ENCODE results near the gene NUDT3. TPM values are rescaled to one million over a fixed set of nuclear protein-coding genes. Genes with fewer than 3 reads are reported as not detected.

The NUDT3 gene
- polyA plus RNA-seq, 3 donors, result 9.3 to 33.3 (median 10.9) TPM

DNA sequence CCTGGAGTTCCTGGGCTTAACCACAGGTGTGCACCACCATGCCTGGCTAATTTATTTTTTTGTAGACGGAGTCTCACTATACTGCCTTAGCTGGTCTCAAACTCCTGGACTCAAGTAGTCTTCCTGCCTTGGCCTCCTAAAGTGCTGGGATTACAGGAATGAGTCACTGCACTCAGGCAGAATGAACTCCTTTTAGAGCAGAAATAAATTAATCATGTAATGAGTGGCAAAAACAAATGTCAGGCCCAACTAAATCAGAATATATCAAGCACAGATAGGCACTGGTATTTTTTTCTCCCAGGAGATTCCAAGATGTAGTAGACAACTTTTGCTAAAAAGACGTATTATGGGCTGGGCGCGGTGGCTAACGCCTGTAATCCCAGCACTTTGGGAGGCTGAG lies 30.8 kb upstream of the NUDT3 start:
- peaks cover 50% of the 10 kb centered on the region for H4K20me1 ChIP-seq (ENCODE audit: insufficient read depth, low read length)
- H3K4me2 ChIP-seq (replicated peaks; ENCODE audit: extremely low read depth, low read length, poor library complexity, severe bottlenecking), result no peak overlapping the region
- H3K4me1 ChIP-seq (ENCODE audit: control insufficient read depth in 1 of 2, insufficient read depth in 2 of 2, low read length in 2 of 2), result peaks cover 12% of the 10 kb centered on the region in 2 donors
- H3K9me3 Mint-ChIP-seq, result peaks cover 0 to 2% (median 0%) of the 10 kb centered on the region in 7 donors
- no peak overlapping the region for H3K27ac ChIP-seq (ENCODE audit: low read depth in 1 of 2, low read length in 2 of 2)
- peaks cover 15% of the 10 kb centered on the region for H3K4me1 Mint-ChIP-seq
- no peak for DNase-seq
- intact Hi-C loops (cut with micrococcal nuclease), result no loop called here
- H3K9me3 ChIP-seq (replicated peaks in 1 of 2; ENCODE audit: control insufficient read depth in 1 of 2, insufficient read depth in 1 of 2, low read length in 2 of 2), result no peaks in the 10 kb centered on the region
- no peaks in the 10 kb centered on the region for H3K27me3 ChIP-seq (ENCODE audit: control insufficient read depth in 2 of 2, insufficient read depth in 2 of 2, low read length in 2 of 2)
- peaks cover 46% of the 10 kb centered on the region for H3K79me2 ChIP-seq (ENCODE audit: insufficient read depth, low read length)
- H3K27ac Mint-ChIP-seq, result peak overlapping the region in 4 of 7 donors; percentile 1 to 42 (median 16)
- WGBS (ENCODE audit: insufficient coverage), result 92% methylated on average over 1 of the region's 5 CpGs
- peaks cover 60 to 67% of the 10 kb centered on the region in 2 donors for H3K36me3 Mint-ChIP-seq
- TF ChIP-seq, protein P1, sequence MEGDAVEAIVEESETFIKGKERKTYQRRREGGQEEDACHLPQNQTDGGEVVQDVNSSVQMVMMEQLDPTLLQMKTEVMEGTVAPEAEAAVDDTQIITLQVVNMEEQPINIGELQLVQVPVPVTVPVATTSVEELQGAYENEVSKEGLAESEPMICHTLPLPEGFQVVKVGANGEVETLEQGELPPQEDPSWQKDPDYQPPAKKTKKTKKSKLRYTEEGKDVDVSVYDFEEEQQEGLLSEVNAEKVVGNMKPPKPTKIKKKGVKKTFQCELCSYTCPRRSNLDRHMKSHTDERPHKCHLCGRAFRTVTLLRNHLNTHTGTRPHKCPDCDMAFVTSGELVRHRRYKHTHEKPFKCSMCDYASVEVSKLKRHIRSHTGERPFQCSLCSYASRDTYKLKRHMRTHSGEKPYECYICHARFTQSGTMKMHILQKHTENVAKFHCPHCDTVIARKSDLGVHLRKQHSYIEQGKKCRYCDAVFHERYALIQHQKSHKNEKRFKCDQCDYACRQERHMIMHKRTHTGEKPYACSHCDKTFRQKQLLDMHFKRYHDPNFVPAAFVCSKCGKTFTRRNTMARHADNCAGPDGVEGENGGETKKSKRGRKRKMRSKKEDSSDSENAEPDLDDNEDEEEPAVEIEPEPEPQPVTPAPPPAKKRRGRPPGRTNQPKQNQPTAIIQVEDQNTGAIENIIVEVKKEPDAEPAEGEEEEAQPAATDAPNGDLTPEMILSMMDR (IDR thresholded peaks at IDR 0.05), result no peak
- no peak overlapping the region for H2AFZ ChIP-seq (ENCODE audit: insufficient read depth, low read depth, low read length, poor library complexity, severe bottlenecking)
- no peak overlapping the region for H3K4me3 Mint-ChIP-seq
- no peak overlapping the region for H3K4me3 ChIP-seq (replicated peaks in 1 of 3; ENCODE audit: low read depth in 2 of 3, low read length in 3 of 3)
- H3K27me3 Mint-ChIP-seq (ENCODE audit: low read depth in 3 of 3), result peaks cover 0 to under 1% (median 0%) of the 10 kb centered on the region in 3 donors
- peaks cover 60 to 67% of the 10 kb centered on the region in 2 donors for H3K36me3 ChIP-seq (replicated peaks in 1 of 2; ENCODE audit: control insufficient read depth in 1 of 2, insufficient read depth in 2 of 2, low read length in 2 of 2)
- no peak overlapping the region for H3K9ac ChIP-seq (ENCODE audit: insufficient read depth, low read length, poor library complexity, severe bottlenecking)

DNA sequence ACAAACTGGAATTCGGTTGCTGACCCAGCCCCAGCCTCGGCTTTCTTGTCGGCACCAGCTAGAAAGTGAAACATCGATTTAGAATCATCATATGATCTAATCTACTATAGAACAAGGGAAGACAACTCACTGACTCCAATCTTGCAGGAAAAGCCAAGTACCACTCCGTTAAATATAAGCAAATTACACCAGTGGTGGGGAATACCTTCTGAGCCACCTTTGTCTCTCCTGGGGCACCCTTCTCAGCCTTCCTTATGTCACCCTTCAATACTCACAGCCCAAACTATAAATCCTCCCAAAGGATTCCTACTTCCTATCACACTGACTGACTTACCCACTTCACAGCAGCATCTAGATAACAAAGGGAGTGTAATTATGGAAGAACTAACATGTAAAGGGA lies 25.9 kb upstream of the NUDT3 start:
- H3K36me3 ChIP-seq (replicated peaks in 1 of 2; ENCODE audit: control insufficient read depth in 1 of 2, insufficient read depth in 2 of 2, low read length in 2 of 2), result peaks cover 69 to 77% of the 10 kb centered on the region in 2 donors
- H3K4me2 ChIP-seq (replicated peaks; ENCODE audit: extremely low read depth, low read length, poor library complexity, severe bottlenecking), result no peak overlapping the region
- H3K9me3 ChIP-seq (replicated peaks in 1 of 2; ENCODE audit: control insufficient read depth in 1 of 2, insufficient read depth in 1 of 2, low read length in 2 of 2), result no peaks in the 10 kb centered on the region
- peak overlapping the region in 1 of 7 donors; percentile 27 for H3K27ac Mint-ChIP-seq
- intact Hi-C loops (cut with micrococcal nuclease), result loop anchor here in 1 of 2 donors (10.0 kb wide), 1 partner anchor 254 kb away; no protein-coding TSS in a partner anchor
- no peak for DNase-seq
- H3K79me2 ChIP-seq (ENCODE audit: insufficient read depth, low read length), result peaks cover 21% of the 10 kb centered on the region
- peaks cover 0 to 2% (median 0%) of the 10 kb centered on the region in 7 donors for H3K9me3 Mint-ChIP-seq
- TF ChIP-seq, protein P1 (IDR thresholded peaks at IDR 0.05), result no peak
- H2AFZ ChIP-seq (ENCODE audit: insufficient read depth, low read depth, low read length, poor library complexity, severe bottlenecking), result no peak overlapping the region
- H3K27me3 ChIP-seq (ENCODE audit: control insufficient read depth in 2 of 2, insufficient read depth in 2 of 2, low read length in 2 of 2), result no peaks in the 10 kb centered on the region
- no peak overlapping the region for H3K4me3 Mint-ChIP-seq
- H3K36me3 Mint-ChIP-seq, result peaks cover 74 to 83% of the 10 kb centered on the region in 2 donors
- peaks cover 61% of the 10 kb centered on the region for H4K20me1 ChIP-seq (ENCODE audit: insufficient read depth, low read length)
- no peak overlapping the region for H3K27ac ChIP-seq (ENCODE audit: low read depth in 1 of 2, low read length in 2 of 2)
- no peak overlapping the region for H3K4me3 ChIP-seq (replicated peaks in 1 of 3; ENCODE audit: low read depth in 2 of 3, low read length in 3 of 3)
- no peak overlapping the region for H3K9ac ChIP-seq (ENCODE audit: insufficient read depth, low read length, poor library complexity, severe bottlenecking)
- 90% methylated on average over 2 of the region's 5 CpGs for WGBS (ENCODE audit: insufficient coverage)
- H3K27me3 Mint-ChIP-seq (ENCODE audit: low read depth in 3 of 3), result no peaks in the 10 kb centered on the region
- peaks cover 0 to 4% of the 10 kb centered on the region in 2 donors for H3K4me1 ChIP-seq (ENCODE audit: control insufficient read depth in 1 of 2, insufficient read depth in 2 of 2, low read length in 2 of 2)
- H3K4me1 Mint-ChIP-seq, result peaks cover 7% of the 10 kb centered on the region
